Fibroblast of the aortic adventitia (primary cell): ENCODE results near the gene IQUB. TPM values are rescaled to one million over a fixed set of nuclear protein-coding genes. Genes with fewer than 3 reads are reported as not detected.

ENCODE experiments used
- DNase-seq: peaks from one replicate; pipeline ENCODE4 v3.0.0-alpha.2; 2010; ENCODE audit warnings: low read depth
- H3K4me3 ChIP-seq: 2 replicates; pipeline ENCODE4 v1.5.1; 2011; ENCODE audit warnings: low read depth, mild to moderate bottlenecking, control low read depth, low read length, moderate library complexity
- CTCF ChIP-seq: IDR thresholded peaks from 2 replicates; pipeline ENCODE4 v1.5.1; 2011; ENCODE audit warnings: mild to moderate bottlenecking, low read length, control low read depth, inconsistent platforms; ENCODE audit not compliant: insufficient read depth
- total RNA-seq: library from RNA; depleted of rRNA; stranded (reverse); fragments of >200 nt; gene quantifications from 2 replicates; pipeline ENCODE4 v1.2.3, GENCODE V29; 2012; ENCODE audit warnings: low replicate concordance

Gene IQUB
- total RNA-seq, 1 donor, result 0.81 TPM

- no peak for DNase-seq
- no peak for TF ChIP-seq CTCF
- no peak overlapping the region for H3K4me3 ChIP-seq
Measured at GRCh38 chr7:123573341-123573740, 38.9 kb upstream of the IQUB start.

- no peak for DNase-seq
- no peak for TF ChIP-seq CTCF
- no peak overlapping the region for H3K4me3 ChIP-seq
Measured at GRCh38 chr7:123571684-123572083, 37.3 kb upstream of the IQUB start.

- no peak for DNase-seq
- H3K4me3 ChIP-seq, result no peak overlapping the region
- no peak for TF ChIP-seq CTCF
Measured at GRCh38 chr7:123571187-123571586, 36.8 kb upstream of the IQUB start.

GRCh38 chr7:123570390-123571182 lies 36.2 kb upstream of the IQUB start:
- DNase-seq, result no peak
- no peak overlapping the region for H3K4me3 ChIP-seq
- TF ChIP-seq CTCF, result no peak

GRCh38 chr7:123569352-123570010 lies 35.1 kb upstream of the IQUB start:
- no peak overlapping the region for H3K4me3 ChIP-seq
- no peak for TF ChIP-seq CTCF
- DNase-seq, result no peak

- no peak overlapping the region for H3K4me3 ChIP-seq
- no peak for DNase-seq
- TF ChIP-seq CTCF, result no peak
Measured at GRCh38 chr7:123562121-123562520, 27.7 kb upstream of the IQUB start.
